HEK293 (cell line): Measurements from ENCODE around the gene HMCN2.

Source experiments
- ATF2 ChIP-seq: fragments of 450-650 bp; formaldehyde crosslinking; IDR thresholded peaks from 2 replicates; pipeline ENCODE4 v1.5.1; 2016; ENCODE audit warnings: missing biosample characterization, missing genetic modification characterization, low read depth
- CTCF ChIP-seq: fragments of 450-650 bp; formaldehyde crosslinking; IDR thresholded peaks from 2 replicates; pipeline ENCODE4 v1.5.1; 2016; ENCODE audit warnings: missing biosample characterization, missing genetic modification characterization
- PRDM10 ChIP-seq: fragments of 450-650 bp; formaldehyde crosslinking; IDR thresholded peaks from 2 replicates; pipeline ENCODE4 v1.5.1; 2016; ENCODE audit warnings: missing biosample characterization, missing genetic modification characterization
- ZFP3 ChIP-seq: fragments of 450-650 bp; formaldehyde crosslinking; IDR thresholded peaks from 2 replicates; pipeline ENCODE4 v1.5.1; 2016; ENCODE audit warnings: low read depth, missing biosample characterization, missing genetic modification characterization
- ZNF146 ChIP-seq: fragments of 450-650 bp; formaldehyde crosslinking; IDR thresholded peaks from 2 replicates; pipeline ENCODE4 v1.5.1; 2016; ENCODE audit warnings: missing biosample characterization, missing genetic modification characterization
- ZNF184 ChIP-seq: fragments of 450-650 bp; IDR thresholded peaks from 2 replicates; pipeline ENCODE4 v1.5.1; 2018; ENCODE audit warnings: missing biosample characterization, mild to moderate bottlenecking, missing genetic modification characterization
- ZNF24 ChIP-seq: fragments of 450-650 bp; formaldehyde crosslinking; IDR thresholded peaks from 2 replicates; pipeline ENCODE4 v1.5.1; 2016; ENCODE audit warnings: missing biosample characterization, missing genetic modification characterization
- ZNF274 ChIP-seq, 2 experiments: fragments of 200-500 bp in 1 of 2; fragments of 450-650 bp in 1 of 2; sonication (Bioruptor generic) in 1 of 2; formaldehyde crosslinking in 1 of 2; IDR thresholded peaks; 2 replicates each; pipeline versions ENCODE4 v1.5.1 to v1.6.1; 2014 to 2016; ENCODE audit warnings: borderline replicate concordance in 1 of 2, inconsistent platforms in 1 of 2, low read length in 1 of 2, missing biosample characterization in 1 of 2, missing genetic modification characterization in 1 of 2
- ZNF37A ChIP-seq: fragments of 450-650 bp; IDR thresholded peaks from 2 replicates; pipeline ENCODE4 v1.5.1; 2018; ENCODE audit warnings: missing biosample characterization, missing genetic modification characterization
- ZNF501 ChIP-seq: fragments of 450-650 bp; formaldehyde crosslinking; IDR thresholded peaks from 2 replicates; pipeline ENCODE4 v1.5.1; 2016; ENCODE audit warnings: missing biosample characterization, missing genetic modification characterization
- ZNF660 ChIP-seq: fragments of 450-650 bp; IDR thresholded peaks from 2 replicates; pipeline ENCODE4 v1.5.1; 2018; ENCODE audit warnings: missing biosample characterization, mild to moderate bottlenecking, missing genetic modification characterization
- ZNF830 ChIP-seq: fragments of 450-650 bp; IDR thresholded peaks from 2 replicates; pipeline ENCODE4 v1.5.0; 2018; ENCODE audit warnings: missing biosample characterization, missing genetic modification characterization, low read depth, mild to moderate bottlenecking, moderate library complexity
- TF ChIP-seq, protein P1 (sequence below): fragments of 450-650 bp; formaldehyde crosslinking; IDR thresholded peaks from 2 replicates; pipeline ENCODE4 v1.5.1; 2016; ENCODE audit warnings: missing biosample characterization, missing genetic modification characterization
- TF ChIP-seq, protein P2 (sequence below): fragments of 450-650 bp; formaldehyde crosslinking; IDR thresholded peaks from 2 replicates; pipeline ENCODE4 v1.5.1; 2017; ENCODE audit warnings: missing biosample characterization, missing genetic modification characterization

GRCh38 chr9:130331061-130331460, 65.5 kb downstream of the HMCN2 start:
- TF ChIP-seq, protein P1, sequence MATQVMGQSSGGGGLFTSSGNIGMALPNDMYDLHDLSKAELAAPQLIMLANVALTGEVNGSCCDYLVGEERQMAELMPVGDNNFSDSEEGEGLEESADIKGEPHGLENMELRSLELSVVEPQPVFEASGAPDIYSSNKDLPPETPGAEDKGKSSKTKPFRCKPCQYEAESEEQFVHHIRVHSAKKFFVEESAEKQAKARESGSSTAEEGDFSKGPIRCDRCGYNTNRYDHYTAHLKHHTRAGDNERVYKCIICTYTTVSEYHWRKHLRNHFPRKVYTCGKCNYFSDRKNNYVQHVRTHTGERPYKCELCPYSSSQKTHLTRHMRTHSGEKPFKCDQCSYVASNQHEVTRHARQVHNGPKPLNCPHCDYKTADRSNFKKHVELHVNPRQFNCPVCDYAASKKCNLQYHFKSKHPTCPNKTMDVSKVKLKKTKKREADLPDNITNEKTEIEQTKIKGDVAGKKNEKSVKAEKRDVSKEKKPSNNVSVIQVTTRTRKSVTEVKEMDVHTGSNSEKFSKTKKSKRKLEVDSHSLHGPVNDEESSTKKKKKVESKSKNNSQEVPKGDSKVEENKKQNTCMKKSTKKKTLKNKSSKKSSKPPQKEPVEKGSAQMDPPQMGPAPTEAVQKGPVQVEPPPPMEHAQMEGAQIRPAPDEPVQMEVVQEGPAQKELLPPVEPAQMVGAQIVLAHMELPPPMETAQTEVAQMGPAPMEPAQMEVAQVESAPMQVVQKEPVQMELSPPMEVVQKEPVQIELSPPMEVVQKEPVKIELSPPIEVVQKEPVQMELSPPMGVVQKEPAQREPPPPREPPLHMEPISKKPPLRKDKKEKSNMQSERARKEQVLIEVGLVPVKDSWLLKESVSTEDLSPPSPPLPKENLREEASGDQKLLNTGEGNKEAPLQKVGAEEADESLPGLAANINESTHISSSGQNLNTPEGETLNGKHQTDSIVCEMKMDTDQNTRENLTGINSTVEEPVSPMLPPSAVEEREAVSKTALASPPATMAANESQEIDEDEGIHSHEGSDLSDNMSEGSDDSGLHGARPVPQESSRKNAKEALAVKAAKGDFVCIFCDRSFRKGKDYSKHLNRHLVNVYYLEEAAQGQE (tag by site-specific recombination): no peak
- TF ChIP-seq ZNF830 (tag by site-specific recombination) (no peak), ZNF146 (tag by site-specific recombination) (no peak), CTCF (tag by site-specific recombination) (no peak), ZNF184 (tag by site-specific recombination) (no peak), ZNF501 (tag by site-specific recombination) (no peak), ZNF274 (IDR thresholded peaks at IDR 0.05; ENCODE audit: low read length) (no peak), ZNF274 (tag by site-specific recombination; IDR thresholded peaks at IDR 0.05; ENCODE audit: borderline replicate concordance) (no peak), ATF2 (no peak), ZNF24 (no peak), ZNF37A (tag by site-specific recombination) (no peak), ZFP3 (tag by site-specific recombination) (no peak), ZNF660 (no peak), PRDM10 (no peak)
- TF ChIP-seq, protein P2, sequence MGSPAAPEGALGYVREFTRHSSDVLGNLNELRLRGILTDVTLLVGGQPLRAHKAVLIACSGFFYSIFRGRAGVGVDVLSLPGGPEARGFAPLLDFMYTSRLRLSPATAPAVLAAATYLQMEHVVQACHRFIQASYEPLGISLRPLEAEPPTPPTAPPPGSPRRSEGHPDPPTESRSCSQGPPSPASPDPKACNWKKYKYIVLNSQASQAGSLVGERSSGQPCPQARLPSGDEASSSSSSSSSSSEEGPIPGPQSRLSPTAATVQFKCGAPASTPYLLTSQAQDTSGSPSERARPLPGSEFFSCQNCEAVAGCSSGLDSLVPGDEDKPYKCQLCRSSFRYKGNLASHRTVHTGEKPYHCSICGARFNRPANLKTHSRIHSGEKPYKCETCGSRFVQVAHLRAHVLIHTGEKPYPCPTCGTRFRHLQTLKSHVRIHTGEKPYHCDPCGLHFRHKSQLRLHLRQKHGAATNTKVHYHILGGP (tag by site-specific recombination): no peak
